ENCODE measurements around the gene ZC3H7A.

Gene ZC3H7A

DNA sequence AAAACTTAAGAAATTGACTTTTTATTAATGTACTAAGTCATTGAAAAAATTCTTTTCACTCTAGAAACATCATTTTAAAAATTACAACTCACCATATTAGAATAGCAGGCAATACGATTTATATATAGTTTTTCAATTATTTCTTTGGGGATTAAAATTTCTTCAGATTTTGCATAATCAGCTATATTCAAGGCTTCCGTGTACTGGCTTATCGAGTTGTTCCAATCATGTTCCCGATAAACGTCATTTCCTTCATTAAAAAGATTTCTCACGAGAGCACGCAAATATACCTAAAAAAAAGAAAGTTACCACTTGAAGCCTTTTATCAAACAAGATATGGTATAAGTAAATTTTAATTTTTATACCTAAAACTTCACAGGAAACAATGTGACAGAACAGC lies 18.0 kb downstream of the ZC3H7A start:
- DNase-seq (ENCODE audit: low read depth in 2 of 2): no peak

DNA sequence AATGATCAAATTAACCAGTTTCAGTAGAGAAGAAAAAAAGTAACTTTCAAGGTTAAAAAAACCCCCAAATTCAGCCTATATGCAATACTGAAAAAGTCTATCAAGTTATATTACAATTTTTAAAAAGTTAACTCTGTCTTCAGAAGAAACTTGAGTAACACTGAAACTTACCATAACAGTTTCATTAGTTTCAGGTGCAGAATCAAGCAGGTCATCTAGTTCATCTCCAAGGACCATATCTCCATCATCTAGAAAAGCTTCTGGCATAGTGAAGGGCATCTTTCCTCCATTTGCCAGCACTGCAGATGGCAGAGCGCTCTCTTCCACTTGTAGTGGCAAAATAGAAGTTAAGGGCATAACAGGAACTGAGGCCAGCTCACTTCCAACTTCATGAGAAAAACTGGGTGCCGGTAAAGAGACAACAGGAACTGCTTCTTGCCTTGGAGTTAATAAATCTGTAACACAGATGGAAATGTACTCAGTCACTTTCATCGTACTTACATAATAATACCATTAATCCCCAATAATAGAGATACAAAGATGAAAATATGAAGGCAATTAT lies 22.9 kb downstream of the ZC3H7A start:
- no peak for DNase-seq (ENCODE audit: low read depth in 2 of 2)

GRCh38 chr16:11768849-11769248 lies 28.2 kb downstream of the ZC3H7A start:
- DNase-seq (ENCODE audit: low read depth in 2 of 2): no peak

GRCh38 chr16:11762431-11762830 lies 34.6 kb downstream of the ZC3H7A start:
- no peak for DNase-seq (ENCODE audit: low read depth in 2 of 2)

DNA sequence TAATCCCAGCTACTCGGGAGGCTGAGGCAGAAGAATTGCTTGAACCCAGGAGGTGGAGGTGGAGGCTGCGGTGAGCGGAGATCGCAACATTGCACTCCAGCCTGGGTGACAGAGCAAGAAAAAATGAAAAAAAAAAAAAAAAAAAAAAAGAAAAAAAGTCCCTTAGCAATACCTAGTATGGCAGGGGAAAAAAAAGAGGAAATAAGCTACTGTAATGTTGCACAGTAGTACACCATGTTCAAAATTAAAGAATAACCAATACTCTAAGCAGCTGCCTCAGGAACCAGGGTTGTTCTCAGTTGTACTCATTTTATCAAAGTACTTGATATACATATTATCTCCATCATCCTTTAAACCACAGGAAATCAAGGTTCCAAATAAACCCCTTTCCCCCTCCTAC lies 37.1 kb downstream of the ZC3H7A start:
- DNase-seq (ENCODE audit: low read depth in 2 of 2): no peak

DNA sequence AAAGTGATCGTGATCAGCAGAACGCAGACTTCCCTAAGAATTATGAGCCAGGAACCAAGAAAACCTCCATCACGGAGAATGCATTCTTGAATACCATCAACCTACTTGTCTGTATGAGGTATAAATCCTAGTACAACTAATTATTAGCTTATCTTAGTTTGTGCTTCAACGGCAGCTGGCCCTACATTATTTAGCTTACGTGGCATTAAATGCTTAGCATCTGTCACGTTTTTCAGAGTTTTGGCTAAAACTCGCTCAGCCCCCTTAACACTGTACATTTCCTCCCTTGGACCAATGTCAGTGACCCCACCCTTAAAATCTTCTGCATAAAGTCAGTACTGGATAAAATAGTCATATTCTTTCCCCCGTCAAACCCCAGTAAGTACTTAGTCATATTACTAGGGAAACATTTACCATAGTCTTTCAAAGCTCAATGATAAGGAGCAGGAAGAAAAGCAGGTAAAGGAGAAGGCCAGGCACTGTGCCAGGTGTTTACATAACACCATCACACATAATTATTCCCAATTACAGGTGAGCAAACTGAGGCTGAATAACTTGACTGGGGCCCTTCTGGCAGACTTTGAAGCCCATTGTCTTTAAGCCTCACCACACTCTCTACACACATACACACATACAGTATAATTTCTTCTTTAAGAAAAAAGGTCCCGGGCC lies 37.8 kb downstream of the ZC3H7A start:
- no peak for DNase-seq (ENCODE audit: low read depth in 2 of 2)

GRCh38 chr16:11757671-11758545 lies 39.1 kb downstream of the ZC3H7A start:
- DNase-seq (ENCODE audit: low read depth in 2 of 2): no peak

- DNase-seq (ENCODE audit: low read depth in 2 of 2): no peak
Observed at GRCh38 chr16:11756248-11756647, 40.8 kb downstream of the ZC3H7A start.

DNA sequence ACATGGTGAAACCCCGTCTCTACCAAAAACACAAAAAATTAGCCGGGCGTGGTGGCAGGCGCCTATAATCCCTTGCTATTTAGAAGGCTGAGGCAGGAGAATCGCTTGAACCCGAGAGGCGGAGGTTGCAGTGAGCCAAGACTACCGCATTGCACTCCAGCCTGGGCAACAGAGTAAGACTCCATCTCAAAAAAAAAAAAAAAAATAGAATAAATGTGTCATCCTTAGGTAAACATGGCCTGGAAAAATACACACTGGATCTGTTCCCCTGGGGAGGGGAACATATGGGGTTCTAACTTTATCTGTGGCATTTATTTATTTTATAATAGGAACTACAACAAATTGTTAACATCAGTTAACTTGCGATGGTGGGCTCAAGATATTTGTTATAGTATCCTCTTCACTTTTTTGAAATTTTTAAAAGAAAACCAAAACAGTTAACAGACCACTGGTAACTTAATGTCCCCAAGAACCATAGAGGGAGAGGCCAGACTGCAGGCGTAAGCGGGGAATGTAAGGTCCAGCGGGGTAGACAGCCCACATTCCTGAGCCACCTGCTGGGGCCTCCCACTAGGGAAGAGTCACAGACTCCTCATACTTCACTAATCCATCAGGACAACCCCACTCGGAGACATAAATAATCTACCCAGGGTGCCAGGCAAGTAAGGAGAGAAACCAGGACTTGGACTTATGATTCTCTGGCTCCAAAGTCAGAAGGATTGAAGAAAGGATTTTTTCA lies 41.9 kb downstream of the ZC3H7A start:
- no peak for DNase-seq (ENCODE audit: low read depth in 2 of 2)

DNA sequence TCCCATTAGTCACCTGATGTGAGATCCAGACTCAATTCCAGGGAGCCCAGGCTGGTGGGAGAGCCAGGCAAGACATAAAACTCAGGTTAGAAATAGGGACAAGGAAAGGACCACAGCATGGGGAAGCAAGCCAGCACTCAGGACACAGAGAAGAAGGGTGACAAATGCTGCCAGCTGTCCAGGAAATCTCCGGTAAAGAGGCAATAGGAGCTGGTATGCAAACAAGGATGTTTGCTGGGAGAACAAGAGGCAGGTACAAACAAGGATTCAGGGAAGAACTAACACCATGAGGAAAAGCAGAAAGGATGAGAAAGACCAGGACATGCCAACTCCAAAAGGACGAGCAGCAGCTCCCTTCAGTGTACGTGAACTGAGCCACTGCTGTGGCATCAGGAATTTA lies 44.2 kb downstream of the ZC3H7A start:
- no peak for DNase-seq (ENCODE audit: low read depth in 2 of 2)

DNA sequence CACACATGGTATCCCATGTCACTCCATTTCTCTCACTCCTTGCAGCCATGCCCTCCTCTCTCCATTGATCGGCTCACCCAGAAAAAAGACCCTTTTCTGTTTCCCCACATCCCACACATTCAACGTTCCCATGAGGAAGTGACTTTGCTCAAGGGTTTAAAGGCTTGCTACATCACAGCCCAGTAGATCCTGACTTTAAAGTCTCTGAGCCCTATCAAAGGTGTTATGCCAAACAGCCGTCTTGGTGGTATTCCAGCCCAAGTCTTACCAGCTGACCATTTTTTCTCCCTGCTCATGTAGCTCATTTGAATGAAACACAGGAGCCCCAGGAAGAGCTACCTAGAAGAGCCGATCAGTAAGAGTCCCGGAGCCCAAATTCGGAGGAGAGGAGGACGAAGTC lies 47.0 kb downstream of the ZC3H7A start:
- no peak for DNase-seq (ENCODE audit: low read depth in 2 of 2)

DNA sequence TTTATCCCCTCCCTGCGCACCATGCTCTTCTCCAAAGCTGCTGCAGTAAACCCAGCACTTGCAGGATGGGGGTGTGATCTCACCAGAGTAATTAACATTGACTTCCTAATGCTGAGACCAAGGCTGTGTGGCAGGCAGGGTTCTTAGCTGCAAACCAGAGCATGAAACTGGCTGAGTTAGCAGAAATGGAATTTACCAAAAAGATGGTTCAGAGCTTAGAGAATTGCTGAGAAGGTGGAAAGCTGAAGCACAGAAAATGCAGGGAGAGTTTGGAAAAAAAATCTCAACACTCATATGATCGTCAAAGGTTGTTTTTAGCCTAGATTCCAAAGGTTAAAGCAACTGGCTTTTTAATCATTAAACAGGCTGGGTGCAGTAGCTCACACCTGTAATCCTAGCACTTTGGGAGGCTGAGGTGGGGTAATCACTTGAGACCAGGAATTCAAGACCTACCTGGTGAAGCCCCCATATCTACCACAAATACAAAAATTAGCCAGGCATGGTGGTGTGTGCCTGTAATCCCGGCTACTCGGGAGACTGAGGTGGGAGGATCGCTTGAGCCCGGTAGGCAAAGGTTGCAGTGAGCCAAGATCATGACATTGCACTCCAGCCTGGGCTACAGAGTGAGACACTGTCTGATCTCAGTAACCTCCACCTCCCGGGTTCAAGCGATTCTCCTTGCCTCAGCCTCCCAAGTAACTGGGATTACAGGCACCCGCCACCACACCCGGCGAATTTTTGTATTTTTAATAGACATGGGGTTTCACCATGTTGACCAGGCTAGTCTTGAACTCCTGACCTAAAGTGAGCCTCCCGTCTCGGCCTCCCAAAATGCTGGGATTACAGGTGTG lies 48.4 kb downstream of the ZC3H7A start:
- DNase-seq (ENCODE audit: low read depth in 2 of 2): no peak

DNA sequence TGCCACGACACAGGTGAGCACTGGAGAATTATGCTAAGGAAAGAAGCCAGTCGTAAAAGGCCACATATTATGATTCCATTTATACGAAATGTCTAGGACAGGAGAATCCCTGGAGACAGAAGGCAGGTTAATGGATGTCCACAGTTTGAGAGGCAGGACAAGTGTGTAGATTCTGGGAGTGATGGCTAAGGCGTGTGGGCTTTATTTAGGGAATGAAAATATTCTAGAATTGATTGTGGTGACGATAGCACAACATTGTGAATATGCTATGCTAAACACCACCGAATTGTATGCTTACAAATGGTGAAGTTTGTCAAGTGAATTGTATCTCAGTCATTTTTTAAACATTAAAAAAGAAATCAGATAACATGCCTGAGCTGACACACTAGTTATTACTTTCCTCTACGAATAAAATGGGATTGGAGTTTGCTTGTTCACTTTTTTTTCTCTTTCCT lies 49.1 kb downstream of the ZC3H7A start:
- no peak for DNase-seq (ENCODE audit: low read depth in 2 of 2)

DNA sequence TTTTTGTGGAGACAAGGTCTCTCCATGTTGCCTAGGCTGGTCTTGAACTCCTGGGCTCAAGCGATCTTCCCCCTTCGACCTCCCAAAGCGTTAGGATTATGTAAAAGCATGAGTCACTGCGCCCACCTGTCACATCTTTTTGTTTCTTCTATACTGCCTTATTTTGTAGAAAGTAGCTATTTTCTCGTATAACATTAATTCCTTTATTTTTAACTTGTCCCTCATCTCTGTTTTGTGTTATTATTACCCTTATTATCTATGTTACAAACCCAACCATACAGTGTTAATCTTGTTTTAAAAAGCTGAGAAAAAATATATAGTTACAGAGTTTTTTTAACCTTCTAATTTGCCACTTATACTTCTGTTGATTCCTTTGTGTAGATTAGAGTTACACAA lies 53.0 kb downstream of the ZC3H7A start:
- no peak for DNase-seq (ENCODE audit: low read depth in 2 of 2)

- DNase-seq (ENCODE audit: low read depth in 2 of 2): no peak
Observed at GRCh38 chr16:11743308-11744074, 53.6 kb downstream of the ZC3H7A start.

DNA sequence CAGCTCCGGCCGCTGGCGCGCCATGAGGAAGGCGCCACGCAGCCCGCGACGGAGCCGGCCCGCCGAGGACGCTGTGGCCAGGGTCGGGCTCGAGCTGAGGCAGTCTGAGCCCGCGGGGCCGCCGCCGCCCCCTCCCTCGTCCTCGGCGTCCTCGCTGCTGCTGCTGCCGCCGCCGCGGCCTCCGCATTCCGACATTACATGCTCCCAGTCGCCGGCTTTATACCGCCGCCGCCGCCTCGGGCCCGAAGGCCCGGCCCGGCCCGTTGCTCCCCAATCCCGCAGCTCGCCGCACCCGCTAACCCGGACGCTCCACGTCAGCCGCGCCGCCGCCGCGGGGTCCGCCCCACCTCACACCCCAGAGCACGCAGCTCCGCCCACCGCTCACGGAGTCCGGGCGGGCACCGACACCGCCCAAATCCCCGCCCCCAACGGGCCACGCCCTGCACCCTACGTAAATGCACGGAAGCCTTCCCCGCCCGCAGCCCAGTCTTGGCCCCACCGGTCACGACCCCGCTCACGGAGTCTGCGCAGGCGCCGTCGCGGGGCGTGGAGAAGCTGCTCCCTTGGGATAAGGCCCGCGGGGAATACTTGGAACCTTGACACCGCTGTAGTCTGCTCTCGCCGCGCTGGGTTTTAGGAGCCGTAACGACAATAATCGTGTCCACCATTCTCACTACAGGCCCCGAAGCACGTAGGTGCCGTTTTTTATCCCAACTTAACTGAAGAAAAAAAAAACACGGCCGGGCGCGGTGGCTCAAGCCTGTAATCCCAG lies 54.3 kb downstream of the ZC3H7A start, which contains the start of gene TXNDC11:
TSS of gene TXNDC11 (minus strand) at position 322 of the 772 bp plus-strand sequence. CDS start at position 195, 127 bp downstream.
- peak; percentile 97 to 99 for DNase-seq (ENCODE audit: low read depth in 2 of 2)

DNA sequence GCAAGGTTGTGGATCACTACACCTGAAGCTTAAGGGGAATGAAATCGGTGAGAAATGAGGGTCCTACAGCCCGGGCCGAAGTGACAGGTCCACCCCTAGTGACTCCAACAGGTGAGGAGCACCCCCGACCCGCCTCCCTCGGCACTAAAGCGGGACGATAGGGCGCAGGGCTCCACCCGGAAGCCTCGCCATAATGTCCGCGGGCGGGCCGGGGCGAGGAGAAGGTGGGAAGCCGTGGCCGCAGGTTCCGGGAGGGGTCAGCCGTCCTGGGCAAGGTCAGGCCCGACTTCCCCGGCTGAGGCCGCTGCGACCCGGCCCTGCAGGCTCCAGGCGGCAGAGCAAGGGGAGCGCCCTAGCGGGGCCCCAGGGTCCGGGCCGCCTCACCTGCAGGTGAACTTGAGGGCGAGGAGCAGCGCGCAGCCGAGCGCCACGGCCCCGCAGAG lies 54.9 kb downstream of the ZC3H7A start:
- DNase-seq (ENCODE audit: low read depth in 2 of 2): no peak

- DNase-seq (ENCODE audit: low read depth in 2 of 2): no peak
Observed at GRCh38 chr16:11740567-11740966, 56.5 kb downstream of the ZC3H7A start.

GRCh38 chr16:11738742-11739544 lies 58.1 kb downstream of the ZC3H7A start:
- no peak for DNase-seq (ENCODE audit: low read depth in 2 of 2)
